Keratinocyte (primary cell): ENCODE results near the gene TMEM234. TPM values are rescaled to one million over a fixed set of nuclear protein-coding genes. Genes with fewer than 3 reads are reported as not detected.

Experiments
- DNase-seq: peaks from one replicate; pipeline ENCODE4 v3.0.0-alpha.2; 2011; ENCODE audit warnings: low read depth, missing footprints, low spot score
- FAIRE-seq: peaks from 2 replicates; lab custom pipeline; 2011; peaks lifted over from hg19 to GRCh38; lab: Jason Lieb, UNC
- H2AFZ ChIP-seq: 2 replicates; pipeline ENCODE4 v1.6.0; 2012; ENCODE audit warnings: low read length, control low read depth, inconsistent platforms; ENCODE audit not compliant: control insufficient read depth
- H3K27ac ChIP-seq: 2 replicates; pipeline ENCODE4 v1.5.1; 2011; ENCODE audit warnings: low read length; ENCODE audit not compliant: control insufficient read depth, insufficient read depth
- H3K27me3 ChIP-seq: 3 replicates; pipeline ENCODE4 v1.6.0; 2011; ENCODE audit warnings: low read length; ENCODE audit not compliant: control insufficient read depth, insufficient read depth; ENCODE audit errors: extremely low read depth
- H3K36me3 ChIP-seq, 2 experiments: 2 replicates in 1 of 2; 3 replicates in 1 of 2; pipeline ENCODE4 v1.5.1; 2011; ENCODE audit warnings: low read length in 2 of 2, mild to moderate bottlenecking in 1 of 2; ENCODE audit not compliant: control insufficient read depth in 2 of 2, insufficient read depth in 2 of 2; ENCODE audit errors: extremely low read depth in 1 of 2
- H3K4me1 ChIP-seq: 3 replicates; pipeline ENCODE4 v1.5.1; 2011; ENCODE audit warnings: low read length; ENCODE audit not compliant: control insufficient read depth, insufficient read depth; ENCODE audit errors: extremely low read depth
- H3K4me2 ChIP-seq: 3 replicates; pipeline ENCODE4 v1.6.0; 2011; ENCODE audit warnings: low read depth, low read length; ENCODE audit not compliant: control insufficient read depth, insufficient read depth; ENCODE audit errors: extremely low read depth
- H3K4me3 ChIP-seq, 3 experiments: fragments of 200-600 bp in 1 of 3; sonication (generic) in 1 of 3; 2 replicates in 2 of 3; 3 replicates in 1 of 3; pipeline ENCODE4 v1.5.1; 2011 to 2016; ENCODE audit warnings: low read length in 3 of 3, mild to moderate bottlenecking in 3 of 3, control low read depth in 2 of 3, inconsistent platforms in 1 of 3, low read depth in 1 of 3, mixed read lengths in 1 of 3, mixed run types in 1 of 3, moderate library complexity in 1 of 3; ENCODE audit not compliant: control insufficient read depth in 2 of 3, insufficient read depth in 2 of 3; ENCODE audit errors: extremely low read depth in 1 of 3
- H3K79me2 ChIP-seq: 2 replicates; pipeline ENCODE4 v1.6.0; 2012; ENCODE audit warnings: low read length; ENCODE audit not compliant: control insufficient read depth, insufficient read depth
- H3K9ac ChIP-seq: 3 replicates; pipeline ENCODE4 v1.6.0; 2011; ENCODE audit warnings: low read length; ENCODE audit not compliant: control insufficient read depth, insufficient read depth; ENCODE audit errors: extremely low read depth
- H3K9me1 ChIP-seq: 3 replicates; pipeline ENCODE4 v1.6.0; 2011; ENCODE audit warnings: low read length; ENCODE audit not compliant: control insufficient read depth, insufficient read depth; ENCODE audit errors: extremely low read depth
- H3K9me3 ChIP-seq: 2 replicates; pipeline ENCODE4 v1.5.1; 2012; ENCODE audit warnings: low read depth, low read length; ENCODE audit not compliant: control insufficient read depth
- H4K20me1 ChIP-seq: 3 replicates; pipeline ENCODE4 v1.6.0; 2011; ENCODE audit warnings: low read length; ENCODE audit not compliant: control insufficient read depth, insufficient read depth; ENCODE audit errors: extremely low read depth
- EZH2 ChIP-seq: IDR thresholded peaks from one replicate; pipeline ENCODE4 v1.6.1; 2012; ENCODE audit warnings: inconsistent platforms, mild to moderate bottlenecking, low read length, moderate library complexity
- dilution Hi-C: fragments of 300-500 bp; cut with MboI; formaldehyde crosslinking; loops from one replicate; pipeline ENCODE4 v1.7.0; 2020; ENCODE audit warnings: low sequenced_read_pairs; ENCODE audit not compliant: extremely low pct_ligation_motif_present
- polyA plus RNA-seq, 5 experiments: library from polyadenylated mRNA; depleted of rRNA in 3 of 5; stranded (reverse) in 3 of 5; stranded (forward) in 1 of 5; unstranded in 1 of 5; fragments of >200 nt; gene quantifications; 1 replicate in 1 of 5; 2 replicates in 3 of 5; 3 replicates in 1 of 5; pipeline versions ENCODE4 v1.2.1 to v1.2.3, GENCODE V29; 2011 to 2012; ENCODE audit warnings: missing spikeins in 2 of 5, low read depth in 1 of 5, low replicate concordance in 1 of 5
- TF ChIP-seq, protein P1 (sequence below), 3 experiments: IDR thresholded peaks in 1 of 3; conservative IDR thresholded peaks in 1 of 3; optimal IDR thresholded peaks in 1 of 3; 2 replicates in 2 of 3; 3 replicates in 1 of 3; pipeline versions ENCODE3 to v1.5.1; 2011; ENCODE audit warnings: low read length in 3 of 3, mild to moderate bottlenecking in 3 of 3, moderate library complexity in 2 of 3, control low read depth in 1 of 3, inconsistent platforms in 1 of 3; ENCODE audit not compliant: insufficient read depth in 2 of 3; ENCODE audit errors: extremely low read depth in 1 of 3

The TMEM234 gene
- polyA plus RNA-seq, 1 donor (not counting 4 experiments of a cell fraction or from before 2014, with no cell fraction given), result 14.4 TPM

DNA sequence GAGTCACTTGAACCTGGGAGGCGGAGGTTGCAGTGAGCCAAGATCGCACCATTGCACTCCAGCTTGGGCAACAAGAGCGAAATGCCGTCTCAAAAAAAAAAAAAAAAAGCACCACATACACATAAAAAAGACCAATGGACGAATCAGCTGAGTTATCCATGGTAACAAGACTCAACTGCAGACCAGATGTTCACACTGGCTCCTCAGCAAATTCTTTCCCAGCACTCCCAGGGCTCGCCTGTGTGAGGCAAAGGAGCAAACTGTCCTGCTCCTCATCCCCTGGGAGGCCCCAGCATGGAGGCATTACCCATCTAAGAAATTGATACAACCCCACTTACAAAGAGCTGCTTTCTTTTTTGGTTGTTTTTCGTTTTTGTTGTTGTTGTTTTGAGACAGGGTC, 3.1 kb downstream of the TMEM234 start:
- no peaks in the 10 kb centered on the region for H3K9me3 ChIP-seq
- H3K9me1 ChIP-seq, result no peaks in the 10 kb centered on the region
- no peak overlapping the region for H2AFZ ChIP-seq
- peaks cover 39% of the 10 kb centered on the region for H3K4me1 ChIP-seq
- H3K36me3 ChIP-seq, result peaks cover 15 to 40% of the 10 kb centered on the region in 2 experiments
- DNase-seq (no peak), FAIRE-seq (no peak)
- H3K4me3 ChIP-seq, result no peak overlapping the region
- TF ChIP-seq EZH2, result no peak
- TF ChIP-seq, protein P1, sequence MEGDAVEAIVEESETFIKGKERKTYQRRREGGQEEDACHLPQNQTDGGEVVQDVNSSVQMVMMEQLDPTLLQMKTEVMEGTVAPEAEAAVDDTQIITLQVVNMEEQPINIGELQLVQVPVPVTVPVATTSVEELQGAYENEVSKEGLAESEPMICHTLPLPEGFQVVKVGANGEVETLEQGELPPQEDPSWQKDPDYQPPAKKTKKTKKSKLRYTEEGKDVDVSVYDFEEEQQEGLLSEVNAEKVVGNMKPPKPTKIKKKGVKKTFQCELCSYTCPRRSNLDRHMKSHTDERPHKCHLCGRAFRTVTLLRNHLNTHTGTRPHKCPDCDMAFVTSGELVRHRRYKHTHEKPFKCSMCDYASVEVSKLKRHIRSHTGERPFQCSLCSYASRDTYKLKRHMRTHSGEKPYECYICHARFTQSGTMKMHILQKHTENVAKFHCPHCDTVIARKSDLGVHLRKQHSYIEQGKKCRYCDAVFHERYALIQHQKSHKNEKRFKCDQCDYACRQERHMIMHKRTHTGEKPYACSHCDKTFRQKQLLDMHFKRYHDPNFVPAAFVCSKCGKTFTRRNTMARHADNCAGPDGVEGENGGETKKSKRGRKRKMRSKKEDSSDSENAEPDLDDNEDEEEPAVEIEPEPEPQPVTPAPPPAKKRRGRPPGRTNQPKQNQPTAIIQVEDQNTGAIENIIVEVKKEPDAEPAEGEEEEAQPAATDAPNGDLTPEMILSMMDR (optimal IDR thresholded peaks at IDR 0.05 in 1 of 3, IDR thresholded peaks at IDR 0.05 in 1 of 3, conservative IDR thresholded peaks at IDR 0.05 in 1 of 3; ENCODE audit: extremely low read depth in 1 of 3, insufficient read depth in 2 of 3, low read length in 3 of 3), result no peak
- peaks cover 30% of the 10 kb centered on the region for H3K79me2 ChIP-seq
- H3K27ac ChIP-seq, result no peak overlapping the region
- H3K4me2 ChIP-seq, result no peak overlapping the region
- no peaks in the 10 kb centered on the region for H3K27me3 ChIP-seq
- no peak overlapping the region for H3K9ac ChIP-seq
- H4K20me1 ChIP-seq, result no peaks in the 10 kb centered on the region
- dilution Hi-C loops, result no loop called here

DNA sequence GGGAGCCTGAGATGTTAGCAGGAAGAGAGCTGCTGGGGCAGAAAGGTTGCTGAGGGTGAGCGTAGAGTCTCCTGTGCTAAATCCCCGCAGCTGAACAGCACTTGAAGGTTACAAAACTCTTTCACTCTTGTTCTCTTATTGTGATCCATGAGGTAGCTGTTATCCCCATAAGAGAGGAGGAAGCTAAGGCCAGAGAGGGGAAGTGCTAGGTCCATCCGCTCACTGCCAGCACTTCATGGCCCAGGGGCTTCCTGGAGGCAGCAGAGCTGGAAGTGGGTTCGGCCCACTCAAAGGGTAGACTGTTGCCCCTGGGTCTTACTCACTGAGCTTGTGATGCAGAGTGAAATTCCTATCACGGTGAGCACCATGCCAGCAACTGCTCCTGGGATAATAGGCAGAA, 5.6 kb downstream of the TMEM234 start:
- Histone ChIP-seq H3K4me1 (peaks cover 28% of the 10 kb centered on the region), H3K27me3 (no peaks in the 10 kb centered on the region), H3K4me3 (no peak overlapping the region), H2AFZ (no peak overlapping the region), H3K9ac (no peak overlapping the region), H3K9me1 (no peaks in the 10 kb centered on the region), H3K27ac (peak overlapping the region; percentile 76), H3K4me2 (no peak overlapping the region), H4K20me1 (no peaks in the 10 kb centered on the region), H3K79me2 (peaks cover 11% of the 10 kb centered on the region), H3K36me3 (peaks cover 19 to 34% of the 10 kb centered on the region in 2 experiments), H3K9me3 (no peaks in the 10 kb centered on the region)
- no peak for TF ChIP-seq EZH2
- TF ChIP-seq, protein P1 (optimal IDR thresholded peaks at IDR 0.05 in 1 of 3, IDR thresholded peaks at IDR 0.05 in 1 of 3, conservative IDR thresholded peaks at IDR 0.05 in 1 of 3; ENCODE audit: extremely low read depth in 1 of 3, insufficient read depth in 2 of 3, low read length in 3 of 3), result no peak
- DNase-seq, result no peak
- no peak for FAIRE-seq
- dilution Hi-C loops, result no loop called here
